HG03175 (cell line): Measurements from ENCODE around the gene AARS1.
"Not testable (repeated sequence)": the region's sequence is repeated elsewhere in the genome, so short reads cannot be mapped to it uniquely, and the experiment has no call there.

Source experiments
- ATAC-seq: cut with Tn5 transposase; IDR thresholded peaks from one replicate; pipeline ENCODE4 v1.9.1; 2021; ENCODE audit warnings: mild to moderate bottlenecking, moderate library complexity; ENCODE audit not compliant: unreplicated experiment

The AARS1 gene

DNA sequence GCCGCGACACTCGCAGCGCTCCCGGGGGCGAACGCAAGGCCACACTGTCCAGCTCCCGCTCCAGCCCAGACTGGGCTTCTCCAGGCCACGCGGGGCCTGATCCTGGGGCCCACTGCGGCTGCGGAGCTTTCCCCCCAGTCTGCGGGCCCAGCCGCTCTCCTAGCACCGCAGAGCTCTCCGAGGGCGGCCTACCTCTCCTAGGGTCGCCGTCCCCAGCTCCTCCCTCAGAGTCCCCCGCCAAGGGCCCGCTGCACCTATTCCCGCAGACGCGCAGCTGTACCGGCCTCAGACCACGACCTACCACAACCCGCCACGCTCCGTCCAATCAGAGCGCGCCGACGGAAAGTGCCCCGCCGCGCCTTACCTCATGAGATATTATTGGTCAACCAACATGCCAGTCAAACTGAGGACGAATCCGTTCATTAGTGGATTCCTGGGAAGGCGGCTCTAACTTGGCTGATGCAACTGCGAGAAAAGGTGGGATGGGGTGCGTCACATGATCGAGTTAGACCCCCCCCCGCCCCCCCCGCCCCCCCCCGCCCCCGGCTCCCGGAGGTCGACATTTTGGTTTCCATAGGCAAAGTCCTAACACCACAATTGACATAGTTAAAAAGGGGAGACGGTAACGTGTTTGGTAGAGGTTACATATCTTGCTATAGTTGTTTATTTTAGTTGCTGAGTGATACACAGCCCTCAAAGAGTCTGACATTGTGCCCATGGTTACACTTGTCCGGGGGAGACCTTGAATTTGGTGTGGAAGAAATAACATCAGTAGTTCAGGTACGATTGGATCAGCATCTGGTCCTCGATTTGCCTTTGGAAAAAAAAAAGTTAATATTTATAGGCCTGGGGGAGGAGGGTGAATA lies at the start of gene AARS1:
AARS1 (minus strand) TSS at position 278 of the 866 bp plus-strand sequence. CDS start 6,743 bp downstream, outside the sequence.
- ATAC-seq, result peak; percentile 96

DNA sequence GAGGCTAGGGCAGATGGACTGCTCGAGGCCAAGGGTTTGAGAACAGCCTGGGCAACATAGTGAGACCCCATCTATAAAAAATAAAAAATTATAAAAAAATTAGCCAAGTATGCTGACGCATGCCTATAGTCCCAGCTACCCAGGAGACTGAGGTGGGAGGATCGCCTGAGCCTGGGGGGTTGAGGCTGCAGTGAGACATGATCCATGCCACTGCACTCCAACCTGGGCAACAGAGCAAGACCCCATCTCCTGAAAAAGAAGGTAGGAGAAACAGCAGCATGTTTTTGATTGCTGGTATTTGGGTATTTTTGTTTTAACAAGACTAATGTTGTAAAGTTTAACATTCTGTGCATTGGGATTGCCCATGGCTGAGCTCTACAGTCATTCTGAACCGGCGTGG lies 48.5 kb upstream of the AARS1 start:
- ATAC-seq, result no peak

DNA sequence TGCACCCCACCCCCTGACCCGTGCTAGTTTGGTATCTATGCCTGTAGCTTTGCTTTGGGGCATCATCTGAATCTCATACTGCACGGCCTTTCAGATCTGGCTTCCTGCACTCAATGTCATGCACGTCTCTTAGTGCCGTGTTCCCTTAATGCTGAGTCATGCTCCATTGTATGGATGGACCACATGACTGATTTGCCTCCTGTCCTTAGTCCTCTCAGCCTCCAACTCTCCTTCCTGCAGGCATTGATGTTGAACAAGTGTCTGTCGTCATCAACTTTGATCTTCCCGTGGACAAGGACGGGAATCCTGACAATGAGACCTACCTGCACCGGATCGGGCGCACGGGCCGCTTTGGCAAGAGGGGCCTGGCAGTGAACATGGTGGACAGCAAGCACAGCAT lies 43.4 kb upstream of the AARS1 start:
- not testable (repeated sequence) for ATAC-seq

DNA sequence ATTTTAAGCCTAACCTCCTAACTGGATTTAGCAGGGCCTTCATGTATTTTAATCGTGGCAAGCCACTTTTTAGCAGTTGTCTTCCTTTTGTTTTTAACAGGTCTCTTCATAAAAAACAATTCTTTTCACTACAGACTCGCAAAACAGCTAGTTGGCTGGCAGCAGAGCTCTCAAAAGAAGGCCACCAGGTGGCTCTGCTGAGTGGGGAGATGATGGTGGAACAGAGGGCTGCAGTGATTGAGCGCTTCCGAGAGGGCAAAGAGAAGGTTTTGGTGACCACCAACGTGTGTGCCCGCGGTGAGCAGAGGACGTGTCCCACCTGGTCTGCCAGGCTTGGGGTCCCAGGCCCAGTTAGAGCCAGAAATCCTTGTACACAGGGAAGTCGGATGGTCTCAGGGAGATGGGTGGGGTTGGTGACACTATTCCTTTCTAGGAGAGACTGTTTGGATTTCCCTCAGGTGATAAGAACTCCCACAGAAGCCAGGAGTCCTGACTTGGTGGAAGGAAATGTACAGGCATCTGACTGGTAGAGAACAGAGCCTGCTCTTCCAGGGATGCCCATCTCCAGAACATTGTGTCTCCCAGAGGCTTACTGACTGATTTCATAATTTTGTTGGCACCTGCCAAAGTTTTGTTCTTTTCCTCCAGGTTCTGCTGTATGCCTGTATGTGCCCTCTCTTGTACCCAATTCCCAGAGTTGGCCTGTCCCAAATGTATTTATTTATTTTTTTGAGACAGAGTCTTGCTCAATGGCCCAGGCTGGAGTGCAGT lies 42.5 kb upstream of the AARS1 start:
- no peak for ATAC-seq

DNA sequence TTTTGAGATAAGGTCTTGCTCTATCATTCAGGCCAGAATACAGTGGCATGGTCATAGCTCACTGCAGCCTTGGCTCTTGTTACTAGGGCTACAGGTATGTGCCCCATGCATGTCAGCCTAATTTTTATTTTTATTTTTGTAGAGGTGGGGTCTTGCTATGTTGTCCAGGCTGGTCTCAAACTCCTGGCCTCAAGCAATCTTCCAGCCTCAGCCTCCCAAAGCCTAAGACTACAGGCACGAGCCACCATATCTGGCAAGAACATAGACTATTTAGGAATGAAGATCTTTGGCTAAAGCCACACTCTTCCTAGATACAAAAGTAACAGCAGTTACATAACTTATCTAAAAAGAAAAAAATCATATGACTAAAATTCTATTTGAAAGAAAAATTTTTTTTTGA lies 41.8 kb upstream of the AARS1 start:
- ATAC-seq, result no peak

DNA sequence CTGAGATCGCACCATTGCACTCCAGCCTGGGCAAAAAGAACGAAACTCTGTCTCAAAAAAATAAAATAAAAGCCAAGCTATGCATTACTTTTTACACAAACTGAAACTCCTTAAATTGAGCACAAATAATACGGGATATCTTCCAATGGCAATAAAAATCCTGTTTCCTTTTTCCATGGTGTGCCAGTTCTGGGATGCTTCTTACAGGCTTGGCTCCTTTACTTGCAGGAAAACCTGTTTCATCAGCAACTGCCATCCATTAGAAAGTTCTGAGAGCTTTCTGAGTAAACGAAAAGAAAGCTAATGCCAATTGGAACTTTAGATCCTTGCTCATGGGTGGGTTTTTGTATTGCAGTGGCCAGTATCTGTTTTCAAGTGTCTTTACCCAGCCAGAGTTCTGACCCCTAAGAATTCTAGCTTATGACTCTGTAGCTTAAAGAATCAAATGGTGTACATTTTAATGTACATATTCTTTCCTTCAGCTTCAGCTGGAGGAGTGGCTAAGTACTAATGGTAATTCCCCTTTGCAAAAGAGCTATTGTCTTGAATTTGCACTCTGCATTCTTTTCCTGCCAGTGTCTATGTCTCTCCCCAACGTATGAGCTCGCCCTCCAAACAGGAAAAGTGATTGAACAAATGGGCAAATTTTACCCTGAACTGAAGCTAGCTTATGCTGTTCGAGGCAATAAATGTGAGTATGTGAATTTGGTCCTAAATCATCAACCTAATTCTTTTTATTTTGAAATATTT lies 35.9 kb upstream of the AARS1 start:
- ATAC-seq, result no peak

DNA sequence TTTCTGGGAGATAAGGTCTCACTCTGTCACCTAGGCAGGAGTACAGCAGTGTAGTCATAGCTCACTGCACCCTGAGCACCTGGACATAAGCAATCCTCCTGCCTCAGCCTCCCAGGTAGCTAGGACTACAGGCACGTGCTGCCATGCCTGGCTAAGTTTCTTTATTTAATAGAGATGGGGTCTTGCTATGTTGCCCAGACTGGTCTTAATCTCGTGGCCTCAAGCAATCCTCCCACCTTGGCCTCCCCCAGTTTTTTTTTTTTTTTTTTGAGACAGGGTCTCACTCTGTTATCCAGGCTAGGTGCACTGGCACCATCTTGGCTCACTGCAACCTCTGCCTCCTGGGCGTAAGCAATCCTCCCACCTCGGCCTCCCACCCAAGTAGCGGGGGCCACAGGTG lies 30.8 kb upstream of the AARS1 start:
- no peak for ATAC-seq

DNA sequence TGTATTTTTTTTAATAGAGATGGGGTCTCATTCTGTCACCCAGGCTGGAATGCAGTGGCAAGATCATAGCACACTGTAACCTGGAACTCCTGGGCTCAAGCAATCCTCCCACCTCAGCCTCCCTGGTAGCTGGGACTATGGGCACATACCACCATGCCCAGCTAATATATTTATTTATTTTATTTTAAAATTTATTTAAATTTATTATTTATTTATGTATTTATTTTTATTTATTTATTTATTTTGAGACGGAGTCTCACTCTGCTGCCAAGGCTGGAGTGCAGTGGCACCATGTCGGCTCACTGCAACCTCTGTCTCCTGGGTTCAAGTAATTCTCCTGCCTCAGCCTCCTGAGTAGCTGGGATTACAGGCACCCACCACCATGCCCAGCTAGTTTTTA lies 18.4 kb upstream of the AARS1 start:
- not testable (repeated sequence) for ATAC-seq

DNA sequence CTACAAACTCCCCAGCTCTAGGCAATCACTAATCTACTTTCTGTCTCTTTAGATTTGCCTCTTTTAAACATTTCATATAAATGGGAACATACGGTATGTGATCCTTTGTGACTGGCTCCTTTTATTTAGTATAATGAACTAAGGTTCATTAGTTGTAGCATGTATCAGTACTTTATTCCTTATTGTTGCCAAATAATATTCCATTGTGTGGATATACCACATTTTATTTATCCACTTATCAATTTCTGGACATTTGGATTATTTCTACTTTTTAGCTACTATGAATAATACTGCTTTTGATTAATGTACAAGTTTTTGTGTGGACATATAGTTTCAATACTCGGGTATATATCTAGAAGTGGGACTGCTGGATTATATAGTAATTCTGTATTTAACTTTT lies 17.6 kb upstream of the AARS1 start:
- no peak for ATAC-seq

DNA sequence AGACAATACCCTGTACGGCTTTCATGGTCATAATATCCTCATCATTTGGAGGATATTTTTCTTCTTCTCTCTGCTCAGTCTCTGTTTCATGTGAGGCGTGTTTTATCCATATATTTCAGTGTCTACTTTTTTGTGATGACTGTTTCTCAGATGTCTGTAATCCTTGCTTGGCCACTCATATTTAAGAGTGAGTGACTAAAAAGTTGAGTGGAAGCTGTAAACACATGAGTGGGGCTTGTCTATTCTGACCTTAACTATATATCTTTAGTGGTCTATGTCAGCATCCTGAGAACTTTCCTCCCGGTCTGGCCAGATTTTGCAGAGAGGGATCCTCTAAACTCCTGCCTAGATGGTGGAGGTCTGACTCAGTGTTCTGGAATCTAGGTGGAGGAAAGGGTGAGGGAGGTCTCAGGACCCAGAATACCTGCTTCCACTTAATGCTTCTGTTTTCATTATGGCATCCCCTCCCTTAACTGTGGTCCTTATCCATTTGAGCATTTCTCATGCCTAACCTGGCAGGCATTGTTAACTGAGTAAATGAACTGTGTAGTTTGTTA lies 15.7 kb upstream of the AARS1 start:
- no peak for ATAC-seq

DNA sequence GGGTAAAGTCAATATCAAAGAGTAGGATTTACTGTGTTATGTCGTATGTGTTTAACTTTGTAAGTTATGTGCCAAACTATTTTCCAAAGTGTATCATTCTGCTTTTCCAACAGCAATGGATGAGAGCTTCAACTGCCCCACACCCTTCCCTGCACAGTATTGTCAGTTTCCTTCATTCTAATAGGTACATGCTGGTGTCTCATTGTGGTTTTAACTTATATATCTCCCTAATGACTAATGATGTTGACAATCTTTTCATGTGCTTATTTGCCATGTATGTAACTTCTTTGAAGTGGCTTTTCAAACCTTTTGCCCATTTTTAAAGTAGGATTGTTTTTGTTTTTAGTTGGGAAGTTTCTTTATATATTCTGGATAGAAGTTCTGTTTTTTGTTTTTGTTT lies 13.4 kb upstream of the AARS1 start:
- ATAC-seq, result no peak

DNA sequence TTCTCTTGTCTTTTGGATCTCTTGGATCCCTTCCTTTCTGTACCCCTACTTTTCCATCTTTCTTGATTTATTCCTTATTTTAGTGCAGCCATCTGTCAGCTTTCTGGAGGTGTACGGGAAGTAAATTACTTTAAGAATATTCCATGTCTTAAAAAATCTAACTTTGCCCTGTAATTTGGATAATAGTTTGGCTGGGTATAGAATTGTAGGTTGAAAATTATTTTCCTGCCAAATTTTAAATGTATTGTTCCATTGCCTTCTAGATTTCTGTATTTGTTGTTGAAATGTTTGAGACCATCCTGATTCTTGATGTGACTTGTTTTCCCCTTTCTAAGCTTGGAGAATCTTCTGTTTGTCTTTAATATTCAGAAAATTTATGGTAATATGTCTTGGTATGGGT lies 11.8 kb upstream of the AARS1 start:
- ATAC-seq, result no peak

DNA sequence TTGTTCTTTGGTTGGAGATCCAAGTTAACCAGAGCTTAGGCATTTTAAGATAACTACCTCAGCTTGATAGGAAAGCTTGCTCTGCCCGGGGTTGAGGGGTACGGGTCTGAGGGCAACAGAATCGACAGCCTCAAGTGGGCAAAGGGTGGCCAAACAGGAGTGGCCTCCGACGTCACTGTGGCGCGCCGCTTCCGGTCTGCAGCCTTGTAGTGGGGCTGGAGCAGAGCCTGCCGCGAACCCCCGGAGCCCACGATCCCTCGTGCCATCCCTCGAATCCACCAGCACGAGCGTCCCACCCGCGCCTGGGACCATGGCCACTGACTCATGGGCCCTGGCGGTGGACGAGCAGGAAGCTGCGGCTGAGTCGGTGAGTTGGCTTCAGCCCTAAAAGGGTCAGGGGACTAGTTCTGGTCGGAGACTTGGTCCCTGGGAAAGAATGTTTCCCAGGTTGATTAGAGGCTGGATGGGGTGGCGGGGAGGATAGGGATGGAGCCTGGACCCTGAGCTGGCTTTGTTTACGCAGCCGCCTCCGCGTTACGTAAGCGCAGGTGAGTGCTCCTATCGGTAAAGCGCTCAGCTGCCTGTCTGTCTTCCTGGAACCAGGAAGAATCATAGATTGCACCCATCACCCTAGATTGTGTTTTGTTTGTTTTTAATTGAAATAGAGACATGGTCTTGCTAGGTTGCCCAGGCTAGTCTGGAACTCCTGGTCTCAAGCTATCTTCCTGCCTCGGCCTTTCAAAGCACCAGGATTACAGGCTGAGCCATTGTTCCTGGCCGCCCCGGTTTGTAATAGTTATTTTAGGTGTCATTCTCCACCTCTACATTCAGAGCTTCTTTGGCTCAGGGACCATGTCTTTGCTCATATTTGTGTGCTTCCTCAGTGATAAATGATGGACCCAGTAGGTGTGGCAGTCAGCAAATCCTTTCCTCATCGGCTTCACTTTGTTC lies 10.0 kb upstream of the AARS1 start, which contains the start of gene DDX19B:
DDX19B (plus strand) TSS at position 199 of the 951 bp plus-strand sequence; CDS start at position 311, 112 bp downstream.
- peak; percentile 92 for ATAC-seq

DNA sequence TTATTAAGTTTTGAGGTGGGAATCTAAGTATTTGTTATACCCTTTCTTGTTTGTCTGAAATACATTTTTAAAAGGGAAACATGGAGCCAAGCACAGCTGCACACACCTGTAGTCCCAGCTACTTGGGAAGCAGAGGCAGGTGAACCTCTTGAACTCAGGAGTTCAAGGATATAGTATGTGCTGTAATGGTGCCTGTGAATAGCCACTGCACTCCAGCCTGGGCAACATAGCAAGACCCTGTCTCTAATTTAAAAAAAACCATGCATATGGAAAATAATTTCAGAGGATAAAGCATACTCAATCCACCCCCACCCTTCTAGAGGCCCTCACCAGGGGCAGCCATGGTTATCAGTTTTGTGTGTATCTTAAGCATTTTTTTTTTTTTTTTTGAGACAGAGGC lies 6.3 kb upstream of the AARS1 start:
- ATAC-seq, result no peak

DNA sequence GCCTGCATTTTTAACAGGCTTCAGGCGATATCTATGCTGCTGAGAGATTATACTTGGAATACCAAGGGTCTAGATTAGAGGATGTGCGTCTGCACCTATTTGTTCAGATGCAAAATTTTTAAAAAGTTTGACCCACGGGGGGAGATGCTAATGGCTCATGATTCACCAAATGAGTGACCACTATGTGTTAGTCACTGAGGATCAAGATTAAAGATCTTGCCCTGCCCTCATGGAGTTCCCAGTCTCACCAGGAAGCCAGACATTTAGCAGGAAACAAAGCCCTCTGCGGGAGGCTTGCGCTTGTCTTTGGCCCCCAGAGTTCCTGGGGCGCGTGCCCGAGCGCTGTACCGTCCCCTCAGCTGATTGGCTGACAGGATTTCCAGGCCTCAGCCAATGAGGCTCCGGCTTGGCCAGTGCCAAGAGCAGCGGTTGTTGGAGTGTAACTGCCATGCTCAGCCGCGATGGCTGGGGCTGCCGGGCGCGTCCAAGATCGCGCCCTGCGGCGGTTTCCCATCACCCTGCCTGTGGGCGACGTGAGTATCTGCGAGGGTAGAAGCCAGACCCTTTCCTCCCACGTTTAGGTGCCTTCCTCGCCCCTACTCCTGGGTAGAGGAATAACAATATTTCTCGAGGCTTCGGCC lies 5.2 kb upstream of the AARS1 start:
- no peak for ATAC-seq

DNA sequence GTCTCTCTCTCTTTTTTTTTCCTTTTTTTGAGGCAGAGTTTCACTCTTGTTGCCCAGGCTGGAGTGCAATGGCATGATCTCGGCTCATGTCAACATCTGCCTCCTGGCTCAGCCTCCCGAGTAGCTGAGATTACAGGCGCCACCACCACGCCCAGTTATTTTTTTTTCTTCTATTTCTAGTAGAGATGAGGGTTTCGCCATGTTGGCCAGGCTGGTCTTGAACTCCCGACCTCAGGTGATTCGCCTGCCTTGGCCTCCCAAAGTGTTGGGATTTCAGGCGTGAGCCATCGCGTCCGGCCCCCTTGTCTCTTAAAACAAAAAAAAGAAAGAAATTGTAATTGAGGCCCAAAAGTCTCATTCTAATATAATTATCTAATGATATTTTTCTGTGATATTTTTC lies 2.8 kb upstream of the AARS1 start:
- ATAC-seq, result not testable (repeated sequence)

DNA sequence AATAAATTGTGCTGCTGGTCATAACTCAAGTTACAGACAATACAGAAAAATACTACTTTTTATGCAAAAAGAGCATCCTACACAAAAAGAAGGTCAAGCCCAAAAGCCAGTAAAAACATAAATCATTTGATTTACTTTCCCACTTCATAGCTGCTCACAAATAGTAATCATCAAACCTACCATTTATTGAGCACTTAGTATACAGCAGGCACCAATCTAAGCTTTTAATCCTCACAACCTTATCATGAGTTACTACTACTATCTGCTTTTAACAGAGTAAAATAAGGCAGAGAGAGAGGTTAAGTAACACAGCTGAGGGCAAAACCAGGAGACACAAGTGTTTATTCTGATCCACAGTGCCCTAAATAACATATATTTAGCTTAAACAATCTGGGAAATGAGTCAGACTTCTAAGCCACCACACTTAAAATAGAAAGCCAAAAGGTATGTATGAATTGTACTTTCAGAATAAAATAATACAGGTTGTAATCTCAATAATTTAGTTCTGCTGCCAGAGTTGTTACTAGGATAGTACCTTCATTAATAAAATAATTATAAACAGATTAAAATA lies 1.7 kb upstream of the AARS1 start:
- no peak for ATAC-seq

DNA sequence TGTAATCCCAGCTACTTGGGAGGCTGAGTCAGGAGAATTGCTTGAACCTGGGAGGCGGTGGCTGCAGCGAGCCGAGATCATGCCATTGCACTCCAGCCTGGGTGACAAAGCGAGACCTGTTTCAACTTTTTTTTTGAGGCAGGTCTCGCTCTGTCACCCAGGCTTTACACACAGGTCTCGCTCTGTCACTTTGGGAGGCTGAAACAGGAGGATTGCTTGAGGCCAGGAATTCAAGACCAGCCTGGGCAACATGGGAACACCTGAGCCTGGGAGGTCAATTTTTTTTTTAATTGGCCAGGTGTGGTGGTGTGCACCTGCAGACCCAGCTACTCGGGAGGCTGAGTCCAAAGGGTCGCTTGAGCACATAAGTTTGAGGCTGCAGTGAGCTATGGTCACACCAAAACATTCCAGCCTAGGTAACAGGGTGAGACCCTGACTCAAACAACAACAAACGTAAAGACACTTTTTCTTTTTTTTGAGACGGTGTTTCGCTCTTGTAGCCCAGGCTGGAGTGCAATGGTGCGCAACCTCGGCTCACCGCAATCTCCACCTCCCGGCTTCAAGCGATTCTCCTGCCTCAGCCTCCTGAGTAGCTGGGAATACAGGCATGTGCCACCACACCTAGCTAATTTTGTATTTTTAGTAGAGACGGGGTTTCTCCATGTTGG lies 1.9 kb downstream of the AARS1 start:
- ATAC-seq, result not testable (repeated sequence)
